SK-N-SH treated with all-trans-retinoic acid at 6 μM for 48 hours (cell line): ENCODE data around the gene L1CAM.

Experiments
- ARNTL ChIP-seq: fragments of 450-650 bp; formaldehyde crosslinking; IDR thresholded peaks from 2 replicates; pipeline ENCODE4 v1.5.0; 2020; ENCODE audit warnings: low read depth, mild to moderate bottlenecking, moderate library complexity, borderline replicate concordance
- BACH2 ChIP-seq: fragments of 250-450 bp; sonication (Bioruptor Pico); IDR thresholded peaks from 2 replicates; pipeline ENCODE4 v1.9.0; 2021; ENCODE audit warnings: mild to moderate bottlenecking, borderline replicate concordance
- GLIS3 ChIP-seq: fragments of 250-450 bp; sonication (Bioruptor Pico); IDR thresholded peaks from 2 replicates; pipeline ENCODE4 v1.5.0; 2020; ENCODE audit warnings: mild to moderate bottlenecking, moderate library complexity
- RARB ChIP-seq: fragments of 250-450 bp; sonication (Bioruptor Pico); IDR thresholded peaks from 2 replicates; pipeline ENCODE4 v1.8.0; 2021; ENCODE audit warnings: mild to moderate bottlenecking, moderate library complexity
- ZFP3 ChIP-seq: fragments of 250-450 bp; sonication (Bioruptor Pico); IDR thresholded peaks from 2 replicates; pipeline ENCODE4 v1.5.0; 2020; ENCODE audit warnings: mild to moderate bottlenecking, moderate library complexity
- ZNF565 ChIP-seq: fragments of 450-650 bp; formaldehyde crosslinking; conservative IDR thresholded peaks from 2 replicates; pipeline ENCODE4 v1.5.0; 2020; ENCODE audit warnings: low read depth, mild to moderate bottlenecking, moderate library complexity
- TF ChIP-seq, protein P1 (sequence below): fragments of 250-450 bp; sonication (Bioruptor Pico); IDR thresholded peaks from 2 replicates; pipeline ENCODE4 v1.5.1; 2020; ENCODE audit warnings: low read depth, mild to moderate bottlenecking, moderate library complexity

GRCh38 chrX:153867139-153867538 is 18.8 kb downstream of the L1CAM start:
- TF ChIP-seq ARNTL (CRISPR knock-in tag) (no peak), ZNF565 (CRISPR knock-in tag) (no peak), RARB (CRISPR knock-in tag) (no peak), BACH2 (CRISPR knock-in tag) (no peak), GLIS3 (CRISPR knock-in tag) (no peak), ZFP3 (no peak)
- TF ChIP-seq, protein P1, sequence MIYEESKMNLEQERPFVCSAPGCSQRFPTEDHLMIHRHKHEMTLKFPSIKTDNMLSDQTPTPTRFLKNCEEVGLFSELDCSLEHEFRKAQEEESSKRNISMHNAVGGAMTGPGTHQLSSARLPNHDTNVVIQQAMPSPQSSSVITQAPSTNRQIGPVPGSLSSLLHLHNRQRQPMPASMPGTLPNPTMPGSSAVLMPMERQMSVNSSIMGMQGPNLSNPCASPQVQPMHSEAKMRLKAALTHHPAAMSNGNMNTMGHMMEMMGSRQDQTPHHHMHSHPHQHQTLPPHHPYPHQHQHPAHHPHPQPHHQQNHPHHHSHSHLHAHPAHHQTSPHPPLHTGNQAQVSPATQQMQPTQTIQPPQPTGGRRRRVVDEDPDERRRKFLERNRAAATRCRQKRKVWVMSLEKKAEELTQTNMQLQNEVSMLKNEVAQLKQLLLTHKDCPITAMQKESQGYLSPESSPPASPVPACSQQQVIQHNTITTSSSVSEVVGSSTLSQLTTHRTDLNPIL (CRISPR knock-in tag): no peak
